ENCODE measurements around the gene TMED6. TPM values are rescaled to one million over a fixed set of nuclear protein-coding genes. Genes with fewer than 3 reads are reported as not detected.
A peak's percentile ranks its signal among the peaks of the same experiment; 100 is the strongest.

TMED6 gene
- total and polyA plus RNA-seq, 2 of the 8 experiments (the other 6 are each of a cell fraction or from before 2014, with no cell fraction given): not detected

GRCh38 chr16:69311533-69312387 lies 39.8 kb downstream of the TMED6 start (continued):
- TF ChIP-seq SUZ12 (IDR thresholded peaks at IDR 0.05; ENCODE audit: low read length) (no peak), CBX5 (IDR thresholded peaks at IDR 0.05; ENCODE audit: low read depth, low read length) (no peak), RAD21 (IDR thresholded peaks at IDR 0.05 in 1 of 2, conservative IDR thresholded peaks at IDR 0.05 in 1 of 2; ENCODE audit: low read depth in 2 of 2, low read length in 2 of 2) (0 out of 4 replicates have a peak, but pooled peaks of 1 of the 2 experiments have one; percentile 5), KDM1A (IDR thresholded peaks at IDR 0.05; ENCODE audit: borderline replicate concordance, low read length) (0 out of 2 replicates have a peak, but pooled peaks have one; percentile 26), TEAD4 (IDR thresholded peaks at IDR 0.05; ENCODE audit: low read depth, low read length) (no peak), CHD7 (IDR thresholded peaks at IDR 0.05; ENCODE audit: insufficient replicate concordance, low read length) (no peak), KDM4A (IDR thresholded peaks at IDR 0.05; ENCODE audit: low read depth, low read length, severe bottlenecking) (peak; percentile 90), BRCA1 (IDR thresholded peaks at IDR 0.05; ENCODE audit: low read depth, low read length) (no peak), JUND (IDR thresholded peaks at IDR 0.05; ENCODE audit: low read length) (no peak)
